ENCODE measurements around the gene FDXR.

- TF ChIP-seq CTCF (IDR thresholded peaks at IDR 0.05) (no peak), ZFX (IDR thresholded peaks at IDR 0.05; ENCODE audit: borderline replicate concordance) (no peak)
Measured at GRCh38 chr17:74839990-74840852, 32.6 kb downstream of the FDXR start.
